Measurements from ENCODE around the gene CCL18. TPM values are rescaled to one million over a fixed set of nuclear protein-coding genes. Genes with fewer than 3 reads are reported as not detected.

CCL18 gene
- total and polyA plus RNA-seq, 9 of the 15 experiments (the other 6 are each of a cell fraction or from before 2014, with no cell fraction given), result not detected

GRCh38 chr17:36055921-36056520 is 8.1 kb upstream of the CCL18 start (continued):
- no peak for TF ChIP-seq FOS (IDR thresholded peaks at IDR 0.05; ENCODE audit: extremely low read depth, insufficient read length)

GRCh38 chr17:36057911-36058310 is 6.2 kb upstream of the CCL18 start:
- in situ Hi-C loops (cut with MboI), result no loop called here
- no peaks in the 10 kb centered on the region for H4K20me1 ChIP-seq (replicated peaks; ENCODE audit: control insufficient read depth, insufficient read depth, low read length)
- DNase-seq (ENCODE audit: extremely low read depth in 1 of 4, low spot score in 3 of 4), result no peak
- H3K4me3 ChIP-seq, result no peak overlapping the region
- H3K27ac ChIP-seq (ENCODE audit: extremely low read depth, low read depth, low read length), result no peak overlapping the region
- H3K9me3 ChIP-seq (replicated peaks; ENCODE audit: control insufficient read depth, insufficient read depth, low read depth, low read length), result no peaks in the 10 kb centered on the region
- ChIA-PET POLR2A (interaction anchor here (0.6 to 1.3 kb wide), 3 partner anchors 9 to 759 kb away, joined by 3 read pairs; no protein-coding TSS in a partner anchor), CTCF (ENCODE audit: low intra/inter-chr PET ratio) (interaction anchor here (0.7 kb wide), 1 partner anchor 39 kb away, joined by 3 read pairs; no protein-coding TSS in a partner anchor)
- no TSS peak for BruUV-seq (replicated peaks)
- H3K4me1 ChIP-seq (replicated peaks in 1 of 2; ENCODE audit: control insufficient read depth in 2 of 2, insufficient read depth in 2 of 2, low read length in 2 of 2), result no peaks in the 10 kb centered on the region
- intact Hi-C loops (cut with micrococcal nuclease), result no loop called here
- H2AFZ ChIP-seq (ENCODE audit: low read depth, low read length), result no peak overlapping the region
- H3K36me3 ChIP-seq (ENCODE audit: control insufficient read depth, insufficient read depth, low read length), result no peaks in the 10 kb centered on the region
- H3K4me2 ChIP-seq (ENCODE audit: insufficient read depth, low read length), result no peak overlapping the region
- no peak overlapping the region for H3K9ac ChIP-seq (ENCODE audit: insufficient read depth in 1 of 2, low read depth in 2 of 2, low read length in 2 of 2)
- no peaks in the 10 kb centered on the region; a peak in 1 of 5 replicates for H3K27me3 ChIP-seq (ENCODE audit: control insufficient read depth in 2 of 2, insufficient read depth in 2 of 2, low read length in 2 of 2)
- no peaks in the 10 kb centered on the region for H3K79me2 ChIP-seq (ENCODE audit: control insufficient read depth, insufficient read depth, low read length)
- FAIRE-seq, result no peak
- no peak for ATAC-seq
- H3K9me1 ChIP-seq (ENCODE audit: control insufficient read depth, insufficient read depth, low read length), result no peaks in the 10 kb centered on the region
- no peak for TF ChIP-seq GATA2 (CRISPR knock-in tag; IDR thresholded peaks at IDR 0.05)
- no peak for TF ChIP-seq NR0B1 (IDR thresholded peaks at IDR 0.05; ENCODE audit: partially characterized antibody)
- TF ChIP-seq SLC30A9 (CRISPR knock-in tag; IDR thresholded peaks at IDR 0.05), result no peak
- no peak for TF ChIP-seq SIN3B (IDR thresholded peaks at IDR 0.05; ENCODE audit: low read depth)
- TF ChIP-seq NR2C2 (CRISPR knock-in tag; IDR thresholded peaks at IDR 0.05), result no peak
- TF ChIP-seq NR2C2 (tag; IDR thresholded peaks at IDR 0.05), result no peak
- no peak for TF ChIP-seq ZNF778 (CRISPR knock-in tag; IDR thresholded peaks at IDR 0.05)
- TF ChIP-seq XRCC4 (IDR thresholded peaks at IDR 0.05; ENCODE audit: extremely low read depth, insufficient read depth, insufficient read length), result no peak
- no peak for TF ChIP-seq MCM7 (IDR thresholded peaks at IDR 0.05)
- no peak for TF ChIP-seq MEF2A (IDR thresholded peaks at IDR 0.05; ENCODE audit: control insufficient read depth, low read depth, low read length)
- TF ChIP-seq ZNF764 (CRISPR knock-in tag; IDR thresholded peaks at IDR 0.05; ENCODE audit: low read depth), result no peak
- TF ChIP-seq ETV1 (tag; conservative IDR thresholded peaks at IDR 0.05; ENCODE audit: low read depth), result no peak
- TF ChIP-seq ZBTB12 (CRISPR knock-in tag; IDR thresholded peaks at IDR 0.05), result no peak
- no peak for TF ChIP-seq ZSCAN32 (CRISPR knock-in tag; IDR thresholded peaks at IDR 0.05)
- TF ChIP-seq ZNF146 (CRISPR knock-in tag; IDR thresholded peaks at IDR 0.05; ENCODE audit: unreplicated experiment), result no peak
- no peak for TF ChIP-seq YY1 (IDR thresholded peaks at IDR 0.05; ENCODE audit: borderline replicate concordance in 1 of 3, control insufficient read depth in 1 of 3, extremely low read depth in 1 of 3, insufficient read depth in 3 of 3, insufficient read length in 1 of 3, insufficient replicate concordance in 2 of 3, low read depth in 1 of 3, low read length in 2 of 3)
- no peak for TF ChIP-seq CXXC5 (CRISPR knock-in tag; IDR thresholded peaks at IDR 0.05)
- TF ChIP-seq GATAD2A (IDR thresholded peaks at IDR 0.05), result no peak
